GM21737 (cell line): ENCODE results near the gene NRXN3.

ENCODE experiments used
- ATAC-seq: cut with Tn5 transposase; IDR thresholded peaks from one replicate; pipeline ENCODE4 v1.9.1; 2021; ENCODE audit warnings: mild to moderate bottlenecking, moderate library complexity; ENCODE audit not compliant: unreplicated experiment

Gene NRXN3

DNA sequence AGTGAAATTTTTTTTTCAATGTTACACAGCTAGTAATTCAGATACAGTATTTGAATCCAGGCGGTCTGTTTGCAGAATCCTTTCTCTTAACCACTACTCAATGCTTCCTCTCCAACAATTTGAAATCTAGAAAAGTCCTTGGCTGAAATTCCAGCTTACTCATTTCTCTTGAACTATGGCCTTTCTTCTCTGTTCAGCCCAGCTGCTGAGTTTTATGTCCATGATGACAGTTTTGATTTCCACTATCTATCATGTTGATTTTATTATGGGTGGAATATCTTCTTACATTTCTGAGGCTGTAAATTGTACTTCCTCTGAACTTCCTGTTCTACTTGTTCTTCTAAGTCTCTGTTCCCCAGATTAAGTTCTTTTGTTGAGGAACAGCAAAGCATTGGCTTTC is 1725.8 kb downstream of the NRXN3 start:
- no peak for ATAC-seq

DNA sequence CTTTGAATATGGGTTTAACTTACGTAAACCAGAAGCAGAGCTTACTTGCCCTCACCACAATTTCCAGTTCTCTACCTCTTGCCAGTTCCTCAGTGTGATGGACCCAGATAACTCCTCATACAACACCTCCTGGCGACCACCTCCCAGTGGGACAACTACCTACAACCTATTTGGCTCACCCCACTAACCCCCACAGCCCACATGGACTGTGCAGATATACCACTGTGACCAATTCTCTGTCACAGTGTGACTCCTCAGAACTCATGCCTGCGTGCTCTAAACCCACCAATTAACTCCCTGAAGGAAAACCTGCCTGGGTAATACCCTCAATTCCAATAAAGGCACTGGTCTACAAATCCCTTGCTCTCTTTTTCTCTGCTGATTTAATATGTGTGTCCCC is 1729.4 kb downstream of the NRXN3 start:
- ATAC-seq, result no peak

DNA sequence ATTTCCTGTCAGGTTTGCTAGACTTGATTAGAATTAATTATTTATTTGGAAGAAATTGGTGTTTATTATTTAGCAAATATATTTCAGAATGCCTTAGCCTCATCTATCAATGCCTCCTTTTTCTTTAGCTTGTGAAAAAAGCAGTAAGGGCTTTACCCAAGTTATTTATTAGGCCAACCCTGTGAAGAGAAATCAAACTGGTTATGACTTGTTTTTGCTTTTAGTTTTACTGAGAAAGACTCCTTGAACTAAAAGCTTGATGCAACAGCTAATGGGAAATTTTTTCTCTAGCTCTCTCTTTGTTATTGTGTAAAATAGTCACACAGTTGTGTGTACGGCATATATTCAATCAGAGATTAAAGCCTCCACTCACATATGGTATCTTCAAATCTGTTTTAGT is 1734.3 kb downstream of the NRXN3 start:
- ATAC-seq, result no peak

DNA sequence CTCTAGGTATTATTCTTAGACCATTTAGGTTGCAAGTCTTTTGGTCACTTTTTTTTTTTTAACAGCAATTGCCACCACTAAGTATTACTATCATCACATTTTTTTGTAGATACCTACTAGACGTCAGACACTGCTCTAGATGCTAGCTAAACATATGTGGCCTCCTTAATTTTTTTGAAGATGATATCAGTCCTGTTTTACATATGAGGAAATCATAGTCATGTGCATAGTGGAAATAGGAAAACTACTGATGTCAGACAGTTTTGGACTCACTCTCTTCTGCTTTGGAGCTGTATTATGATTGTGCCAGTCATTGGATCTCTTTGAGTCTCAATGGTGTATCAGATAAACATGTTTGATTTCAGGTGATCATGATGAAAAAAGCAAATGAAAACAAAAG is 1736.8 kb downstream of the NRXN3 start:
- ATAC-seq, result no peak

DNA sequence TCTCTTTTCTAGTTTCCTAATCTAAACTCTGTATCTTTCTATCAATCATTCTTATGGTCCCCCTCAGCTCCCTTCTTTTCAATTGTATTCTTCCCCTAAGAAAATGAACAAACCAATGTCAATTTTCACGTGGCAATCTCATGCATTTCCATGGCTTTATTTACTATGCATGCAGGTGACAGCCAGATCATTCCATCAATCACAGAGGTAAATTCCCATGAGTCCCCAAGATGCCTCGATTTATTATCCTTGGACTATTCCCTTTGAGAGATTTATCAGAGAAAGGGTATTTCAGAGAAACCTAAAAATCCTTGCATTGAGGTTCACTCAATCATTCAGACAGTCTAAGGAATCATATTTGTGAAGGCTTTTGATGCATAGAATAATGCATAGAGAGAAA is 1739.9 kb downstream of the NRXN3 start:
- no peak for ATAC-seq

DNA sequence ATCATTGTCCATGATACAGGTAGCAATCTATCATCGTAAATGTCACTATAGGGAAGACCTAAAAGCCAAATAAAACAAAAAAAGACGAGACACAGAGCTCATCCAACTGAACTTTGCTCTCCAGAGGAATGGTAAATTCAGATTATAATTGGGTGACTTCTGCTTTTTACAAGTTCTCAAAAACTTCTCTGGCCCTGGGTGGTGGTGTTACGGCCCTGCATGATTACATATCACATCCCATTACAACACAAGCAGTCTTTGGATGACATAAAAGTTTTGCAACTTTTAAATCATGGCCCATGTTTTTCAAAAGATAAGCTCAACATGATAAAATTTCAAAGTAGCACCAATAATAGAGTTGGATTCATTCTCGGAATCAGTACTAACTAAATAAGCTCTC is 1741.6 kb downstream of the NRXN3 start:
- no peak for ATAC-seq

DNA sequence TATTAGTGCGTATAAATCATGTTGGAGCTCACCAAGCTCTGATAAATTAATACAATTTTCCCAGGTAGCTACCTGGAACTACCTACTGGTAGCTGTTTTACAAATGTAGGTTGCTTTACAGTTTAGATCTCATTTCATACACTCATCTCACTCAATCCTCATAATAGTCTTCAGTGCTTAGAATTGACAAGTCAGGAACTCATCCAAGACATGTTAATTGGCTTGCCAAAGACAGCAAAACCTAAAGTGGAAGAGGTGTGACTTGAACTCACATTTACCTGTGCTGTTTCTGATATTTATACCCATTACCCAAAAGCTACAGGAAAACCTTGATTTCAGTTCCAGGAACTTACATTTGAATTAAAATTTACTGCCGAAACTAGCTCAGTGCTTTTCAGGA is 1744.4 kb downstream of the NRXN3 start:
- ATAC-seq, result no peak

DNA sequence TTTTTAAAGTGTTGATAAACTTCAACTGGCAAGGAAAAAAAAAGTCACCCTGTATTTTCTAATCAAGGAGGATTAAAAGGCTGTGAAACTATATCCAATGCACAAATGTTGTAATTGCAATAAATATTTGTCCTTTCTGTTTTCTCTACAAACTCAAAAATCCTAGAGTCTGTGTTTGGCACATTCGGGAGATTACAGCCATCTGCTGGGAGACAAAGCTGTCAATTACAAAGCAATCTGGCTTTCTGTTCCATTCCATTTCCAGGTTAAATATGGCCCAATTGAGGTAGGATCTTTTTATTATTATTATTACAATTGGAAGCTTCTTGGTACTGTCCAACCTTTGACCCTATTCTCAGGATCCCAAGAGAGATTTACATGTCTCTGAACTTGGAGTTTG is 1745.2 kb downstream of the NRXN3 start:
- ATAC-seq, result no peak

DNA sequence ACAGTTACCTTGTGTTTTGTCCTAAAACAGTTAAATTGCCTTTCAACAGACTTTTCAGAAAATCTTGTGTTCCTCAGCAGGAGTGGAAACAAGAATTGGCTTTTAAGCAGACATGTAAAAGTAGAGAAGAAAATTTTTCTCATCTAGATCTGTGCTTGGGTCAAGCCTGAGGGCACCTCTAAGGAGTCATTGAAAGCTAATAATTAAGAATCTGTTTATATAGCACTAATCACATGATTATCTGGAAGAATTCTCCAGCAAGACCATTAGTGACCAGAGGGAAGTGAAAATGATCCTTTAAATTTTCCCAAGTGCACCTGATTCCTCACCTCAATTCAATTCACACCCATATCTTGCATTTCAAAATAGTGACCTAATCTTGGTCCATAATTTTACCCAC is 1746.1 kb downstream of the NRXN3 start:
- ATAC-seq, result no peak

DNA sequence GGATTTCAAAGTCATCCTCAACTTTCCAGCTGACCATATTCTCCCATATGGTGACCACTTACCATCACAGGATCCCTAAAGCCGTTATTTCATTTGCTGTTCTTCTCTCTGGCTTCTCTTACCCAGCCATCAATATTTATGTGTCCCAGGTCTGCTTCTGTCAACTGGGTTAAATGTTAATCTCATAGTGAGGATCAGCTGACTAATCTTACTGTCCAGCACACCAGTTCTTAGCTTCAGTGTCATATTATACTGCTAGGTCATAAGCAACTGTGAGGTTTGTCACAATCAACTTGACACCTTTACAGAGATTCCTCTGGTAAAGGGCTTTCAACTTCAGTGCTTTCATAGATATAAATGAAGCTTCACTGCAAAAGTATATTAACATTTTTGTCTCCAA is 1746.7 kb downstream of the NRXN3 start:
- no peak for ATAC-seq
